WTC11 (cell line): ENCODE results near the gene TBC1D22A. TPM values are rescaled to one million over a fixed set of nuclear protein-coding genes. Genes with fewer than 3 reads are reported as not detected.
A peak's percentile ranks its signal among the peaks of the same experiment; 100 is the strongest.

Source experiments
- ATAC-seq: fragments of 200-7000 bp; cut with Tn5 transposase; 2 replicates; pipeline ENCODE4 v1.10.0; 2021; ENCODE audit warnings: mild to moderate bottlenecking, moderate library complexity
- CTCF ChIA-PET: fragments of 300-600 bp; sonication (Branson Sonifier 250); formaldehyde crosslinking; loops from one replicate; lab custom pipeline; 2021; ENCODE audit warnings: antibody characterized with exemption; lab: Charles Lee
- POLR2A ChIA-PET: fragments of 350-600 bp; sonication (Branson Sonifier 250); formaldehyde crosslinking; loops from one replicate; lab custom pipeline; 2021; ENCODE audit warnings: antibody characterized with exemption; lab: Charles Lee
- DNase-seq: peaks from one replicate; pipeline ENCODE4 v3.0.0; 2021; ENCODE audit warnings: low spot score
- H3K27ac Mint-ChIP-seq: 2 replicates; pipeline ENCODE4 v1.8.0; 2021; ENCODE audit warnings: mixed read lengths
- H3K27me3 Mint-ChIP-seq: 2 replicates; pipeline ENCODE4 v1.8.0; 2021; ENCODE audit warnings: low read depth, mild to moderate bottlenecking, moderate library complexity, mixed read lengths
- H3K36me3 Mint-ChIP-seq: 2 replicates; pipeline ENCODE4 v1.8.0; 2021; ENCODE audit warnings: mixed read lengths
- H3K4me1 Mint-ChIP-seq: 2 replicates; pipeline ENCODE4 v1.8.0; 2022; ENCODE audit warnings: mixed read lengths
- H3K4me3 Mint-ChIP-seq: 2 replicates; pipeline ENCODE4 v1.8.0; 2021; ENCODE audit warnings: mild to moderate bottlenecking, moderate library complexity, mixed read lengths
- H3K9me3 Mint-ChIP-seq: 2 replicates; pipeline ENCODE4 v1.8.0; 2021; ENCODE audit warnings: mixed read lengths
- CREM ChIP-seq: sonication (generic); formaldehyde crosslinking; IDR thresholded peaks from 2 replicates; pipeline ENCODE4 v1.8.1; 2022; ENCODE audit warnings: mild to moderate bottlenecking, missing genetic modification reagents, moderate library complexity
- ELF4 ChIP-seq: sonication (generic); formaldehyde crosslinking; IDR thresholded peaks from 2 replicates; pipeline ENCODE4 v1.8.1; 2022; ENCODE audit warnings: low read depth, mild to moderate bottlenecking, moderate library complexity, missing genetic modification reagents
- IRF1 ChIP-seq: sonication (generic); formaldehyde crosslinking; IDR thresholded peaks from 2 replicates; pipeline ENCODE4 v1.8.0; 2023; ENCODE audit warnings: missing genetic modification reagents
- KAT7 ChIP-seq: sonication (generic); formaldehyde crosslinking; IDR thresholded peaks from 2 replicates; pipeline ENCODE4 v1.8.1; 2023; ENCODE audit warnings: missing genetic modification reagents, mild to moderate bottlenecking, borderline replicate concordance
- MAX ChIP-seq: sonication (generic); formaldehyde crosslinking; IDR thresholded peaks from 2 replicates; pipeline ENCODE4 v1.8.0; 2022; ENCODE audit warnings: mild to moderate bottlenecking, missing genetic modification reagents
- PRDM15 ChIP-seq: sonication (generic); formaldehyde crosslinking; IDR thresholded peaks from 2 replicates; pipeline ENCODE4 v1.8.0; 2022; ENCODE audit warnings: missing genetic modification reagents
- PREB ChIP-seq: sonication (generic); formaldehyde crosslinking; IDR thresholded peaks from 2 replicates; pipeline ENCODE4 v1.8.1; 2022; ENCODE audit warnings: mild to moderate bottlenecking, missing genetic modification reagents, moderate library complexity, borderline replicate concordance
- SMAD4 ChIP-seq: sonication (generic); formaldehyde crosslinking; IDR thresholded peaks from 2 replicates; pipeline ENCODE4 v1.8.0; 2022; ENCODE audit warnings: mild to moderate bottlenecking, missing genetic modification reagents
- TP53 ChIP-seq: sonication (generic); formaldehyde crosslinking; IDR thresholded peaks from 2 replicates; pipeline ENCODE4 v1.8.1; 2023; ENCODE audit warnings: mild to moderate bottlenecking, missing genetic modification reagents
- USF1 ChIP-seq: sonication (generic); formaldehyde crosslinking; IDR thresholded peaks from 2 replicates; pipeline ENCODE4 v1.8.0; 2022; ENCODE audit warnings: mild to moderate bottlenecking, missing genetic modification reagents
- USF2 ChIP-seq: sonication (generic); formaldehyde crosslinking; IDR thresholded peaks from 2 replicates; pipeline ENCODE4 v1.8.1; 2023; ENCODE audit warnings: mild to moderate bottlenecking, missing genetic modification reagents, moderate library complexity
- ZNF232 ChIP-seq: sonication (generic); formaldehyde crosslinking; IDR thresholded peaks from 2 replicates; pipeline ENCODE4 v1.8.0; 2022; ENCODE audit warnings: mild to moderate bottlenecking, missing genetic modification reagents
- total RNA-seq: library from RNA; stranded (reverse); gene quantifications from 3 replicates; pipeline ENCODE4 v1.2.3, GENCODE V29; 2021

The TBC1D22A gene
- total RNA-seq, 1 experiment from 2014 or later = 18.1 TPM

GRCh38 chr22:47102081-47102480 lies 339.6 kb downstream of the TBC1D22A start:
- no peak overlapping the region for H3K4me3 Mint-ChIP-seq
- ChIA-PET POLR2A (no interaction called here), CTCF (no interaction called here)
- no peaks in the 10 kb centered on the region for H3K27me3 Mint-ChIP-seq
- H3K9me3 Mint-ChIP-seq = peaks cover 1% of the 10 kb centered on the region; the same call in 1 of the 2 replicates
- no peak for DNase-seq
- no peaks in the 10 kb centered on the region for H3K36me3 Mint-ChIP-seq
- no peak for ATAC-seq
- H3K27ac Mint-ChIP-seq = peak overlapping the region; percentile 92
- peaks cover 56% of the 10 kb centered on the region for H3K4me1 Mint-ChIP-seq
- no peak for TF ChIP-seq ELF4 (CRISPR knock-in tag)

GRCh38 chr22:47102648-47103047 lies 340.2 kb downstream of the TBC1D22A start:
- peak; percentile 51 for DNase-seq
- no peaks in the 10 kb centered on the region for H3K27me3 Mint-ChIP-seq
- H3K27ac Mint-ChIP-seq = peak overlapping the region; percentile 97
- peak; percentile 94 for ATAC-seq
- no peak for TF ChIP-seq PRDM15 (CRISPR knock-in tag)
- TF ChIP-seq MAX (CRISPR knock-in tag) = peak; percentile 66
- TF ChIP-seq USF2 (CRISPR knock-in tag) = peak; percentile 80
- peak; percentile 81 for TF ChIP-seq USF1 (CRISPR knock-in tag)
- ChIA-PET POLR2A (interaction anchor here (0.6 to 1.1 kb wide), 3 partner anchors 11 to 88 kb away, joined by 3 to 6 read pairs (median 4); no protein-coding TSS in a partner anchor), CTCF (no interaction called here)
- H3K4me1 Mint-ChIP-seq = peaks cover 55% of the 10 kb centered on the region
- H3K9me3 Mint-ChIP-seq = no peaks in the 10 kb centered on the region
- H3K36me3 Mint-ChIP-seq = no peaks in the 10 kb centered on the region
- no peak overlapping the region for H3K4me3 Mint-ChIP-seq

GRCh38 chr22:47105085-47105484 lies 342.6 kb downstream of the TBC1D22A start:
- DNase-seq (no peak), ATAC-seq (no peak)
- CTCF ChIA-PET = no interaction called here
- TF ChIP-seq KAT7 (CRISPR knock-in tag) = no peak
- no peak overlapping the region for H3K4me3 Mint-ChIP-seq
- H3K4me1 Mint-ChIP-seq = peaks cover 41% of the 10 kb centered on the region
- H3K9me3 Mint-ChIP-seq = peaks cover 3% of the 10 kb centered on the region; the same call in 1 of the 2 replicates
- POLR2A ChIA-PET = no interaction called here
- 0 out of 2 replicates have a peak overlapping the region, but pooled peaks have one; percentile 21 for H3K27ac Mint-ChIP-seq
- no peaks in the 10 kb centered on the region for H3K36me3 Mint-ChIP-seq
- no peaks in the 10 kb centered on the region for H3K27me3 Mint-ChIP-seq

GRCh38 chr22:47106806-47107205 lies 344.4 kb downstream of the TBC1D22A start:
- Mint-ChIP-seq H3K27ac (no peak overlapping the region), H3K36me3 (no peaks in the 10 kb centered on the region), H3K27me3 (no peaks in the 10 kb centered on the region), H3K4me1 (peaks cover 23% of the 10 kb centered on the region), H3K4me3 (no peak overlapping the region), H3K9me3 (peaks cover 3% of the 10 kb centered on the region; the same call in 1 of the 2 replicates)
- POLR2A ChIA-PET = no interaction called here
- DNase-seq = no peak
- CTCF ChIA-PET = no interaction called here
- no peak for TF ChIP-seq CREM (CRISPR knock-in tag)
- TF ChIP-seq IRF1 (CRISPR knock-in tag) = no peak
- no peak for TF ChIP-seq SMAD4 (CRISPR knock-in tag)
- no peak for TF ChIP-seq TP53 (CRISPR knock-in tag)
- no peak for TF ChIP-seq PREB
- TF ChIP-seq ZNF232 = no peak
- no peak for ATAC-seq
